GM21526 (cell line): ENCODE results near the gene UGGT2.
A peak's percentile ranks its signal among the peaks of the same experiment; 100 is the strongest.
"Not testable (repeated sequence)": the region's sequence is repeated elsewhere in the genome, so short reads cannot be mapped to it uniquely, and the experiment has no call there.

Source experiments
- ATAC-seq: cut with Tn5 transposase; IDR thresholded peaks from one replicate; pipeline ENCODE4 v1.9.1; 2021; ENCODE audit warnings: moderate library complexity; ENCODE audit not compliant: unreplicated experiment, low FRiP score

Gene UGGT2

GRCh38 chr13:96053003-96053703 lies at the start of gene UGGT2:
UGGT2 (minus strand) TSS chr13:96053401; CDS start chr13:96053312, 89 bp downstream.
- ATAC-seq, result peak; percentile 98

- ATAC-seq, result no peak
Measured at GRCh38 chr13:96100457-96101220, 47.4 kb upstream of the UGGT2 start.

- no peak for ATAC-seq
Measured at GRCh38 chr13:96093296-96094006, 40.2 kb upstream of the UGGT2 start.

- no peak for ATAC-seq
Measured at GRCh38 chr13:96091164-96092117, 38.2 kb upstream of the UGGT2 start.

- peak; percentile 51 for ATAC-seq
Measured at GRCh38 chr13:96090240-96091101, 37.3 kb upstream of the UGGT2 start.

GRCh38 chr13:96089749-96090239 lies 36.6 kb upstream of the UGGT2 start, which contains the start of gene HS6ST3:
HS6ST3 (plus strand) TSS chr13:96090107.
- peak; percentile 40 for ATAC-seq

- ATAC-seq, result no peak
Measured at GRCh38 chr13:96089139-96089538, 35.9 kb upstream of the UGGT2 start.

- no peak for ATAC-seq
Measured at GRCh38 chr13:96086736-96087135, 33.5 kb upstream of the UGGT2 start.

- no peak for ATAC-seq
Measured at GRCh38 chr13:96082640-96083039, 29.4 kb upstream of the UGGT2 start.

- ATAC-seq, result no peak
Measured at GRCh38 chr13:96081888-96082287, 28.7 kb upstream of the UGGT2 start.

GRCh38 chr13:96080676-96081075 lies 27.5 kb upstream of the UGGT2 start:
- ATAC-seq, result no peak

GRCh38 chr13:96075953-96076543 lies 22.8 kb upstream of the UGGT2 start:
- no peak for ATAC-seq

- no peak for ATAC-seq
Measured at GRCh38 chr13:96072392-96072791, 19.2 kb upstream of the UGGT2 start.

- no peak for ATAC-seq
Measured at GRCh38 chr13:96071504-96071903, 18.3 kb upstream of the UGGT2 start.

- no peak for ATAC-seq
Measured at GRCh38 chr13:96068729-96069128, 15.5 kb upstream of the UGGT2 start.

- no peak for ATAC-seq
Measured at GRCh38 chr13:96065849-96066248, 12.6 kb upstream of the UGGT2 start.

- ATAC-seq, result peak; percentile 65
Measured at GRCh38 chr13:96052656-96053002, 572 bp downstream of the UGGT2 start.

GRCh38 chr13:96051946-96052345 lies 1.3 kb downstream of the UGGT2 start:
- ATAC-seq, result not testable (repeated sequence)

GRCh38 chr13:96051491-96051890 lies 1.7 kb downstream of the UGGT2 start:
- not testable (repeated sequence) for ATAC-seq
